Stomach (tissue), 9 donors: ENCODE data around the gene SNCB. TPM values are rescaled to one million over a fixed set of nuclear protein-coding genes. Genes with fewer than 3 reads are reported as not detected.
A peak's percentile ranks its signal among the peaks of the same experiment; 100 is the strongest.

Source experiments
- DNase-seq, 2 donors: peaks; one replicate each; pipeline versions ENCODE4 v3.0.0 to v3.0.0-alpha.2; 2013 to 2019
- H3K27ac ChIP-seq, 5 donors: fragments of 200-600 bp in 4 of 5; sonication (generic) in 4 of 5; one replicate each; pipeline ENCODE4 v1.5.1; 2013 to 2019; ENCODE audit warnings: mild to moderate bottlenecking in 1 of 5, moderate library complexity in 1 of 5
- H3K27me3 ChIP-seq, 3 donors: fragments of 200-600 bp; sonication (generic); one replicate each; pipeline ENCODE4 v1.5.1; 2017 to 2019; ENCODE audit warnings: mixed run types in 1 of 3
- H3K36me3 ChIP-seq, 4 donors: fragments of 200-600 bp; sonication (generic); 1 replicate in 3 of 4; 2 replicates in 1 of 4; pipeline ENCODE4 v1.5.1; 2016 to 2019
- H3K4me1 ChIP-seq, 4 donors: fragments of 200-600 bp; sonication (generic); one replicate each; pipeline ENCODE4 v1.5.1; 2016 to 2019
- H3K4me3 ChIP-seq, 4 donors: fragments of 200-600 bp; sonication (generic) in 3 of 4; one replicate each; pipeline ENCODE4 v1.5.1; 2016 to 2019; ENCODE audit warnings: mild to moderate bottlenecking in 1 of 4
- H3K9me3 ChIP-seq, 4 donors: fragments of 200-600 bp; sonication (generic); one replicate each; pipeline ENCODE4 v1.5.1; 2016 to 2019
- EP300 ChIP-seq: sonication (generic); formaldehyde crosslinking; IDR thresholded peaks from one replicate; pipeline ENCODE4 v1.6.1; 2017; ENCODE audit warnings: antibody characterized with exemption
- POLR2A ChIP-seq, 4 donors: fragments of 450-650 bp; IDR thresholded peaks; one replicate each; pipeline ENCODE4 v1.6.1; 2016; ENCODE audit warnings: antibody characterized with exemption in 4 of 4, control low read depth in 2 of 4, mild to moderate bottlenecking in 1 of 4, moderate library complexity in 1 of 4
- POLR2AphosphoS5 ChIP-seq, 3 donors: sonication (generic); formaldehyde crosslinking; IDR thresholded peaks; one replicate each; pipeline ENCODE4 v1.6.1; 2016; ENCODE audit warnings: antibody characterized with exemption in 3 of 3
- WGBS, 5 donors: extraction: QIAGEN DNeasy Blood & Tissue Kit in 3 of 5; methylation state at CpG; one replicate each; pipeline versions ENCODE4 v1.1.5 to v1.1.7; 2013 to 2018; 5-methylcytosine and 5-hydroxymethylcytosine counted together
- intact Hi-C: fragments of 100-400 bp; cut with DNase I; formaldehyde crosslinking; loops from one replicate; pipeline ENCODE4 v1.15.1; 2023; ENCODE audit warnings: low total_unique reads
- polyA plus RNA-seq, 3 donors: library from polyadenylated mRNA; stranded (reverse); fragments of 200-250 nt; gene quantifications; one replicate each; pipeline ENCODE4 v1.2.3, GENCODE V29; 2013
- total RNA-seq, 5 donors: library from RNA; depleted of rRNA; stranded (reverse); fragments of >200 nt; gene quantifications; one replicate each; pipeline versions ENCODE4 v1.1.0 to v1.2.3, GENCODE V29; 2014 to 2016
- TF ChIP-seq, protein P1 (sequence below), 7 experiments: fragments of 450-650 bp in 4 of 7; fragments of 200-600 bp in 3 of 7; sonication (generic) in 3 of 7; IDR thresholded peaks; one replicate each; pipeline ENCODE4 v1.5.1; 2016 to 2019; ENCODE audit warnings: antibody characterized with exemption in 7 of 7, control low read depth in 2 of 7, mild to moderate bottlenecking in 1 of 7
- donor health status: healthy with polysubstance abuse.
- donor health status: Bipolar disorder and iron deficiency.
- donor health status: healthy.

The SNCB gene
- total and polyA plus RNA-seq, 8 donors: not detected

- 69 to 77% (median 71%) methylated on average over 12 to 15 of the region's 15 CpGs for WGBS, 5 donors
- H3K27me3 ChIP-seq: no peaks in the 10 kb centered on the region
- peak overlapping the region; percentile 70 to 82 (median 82) for H3K4me3 ChIP-seq
- TF ChIP-seq, protein P1, sequence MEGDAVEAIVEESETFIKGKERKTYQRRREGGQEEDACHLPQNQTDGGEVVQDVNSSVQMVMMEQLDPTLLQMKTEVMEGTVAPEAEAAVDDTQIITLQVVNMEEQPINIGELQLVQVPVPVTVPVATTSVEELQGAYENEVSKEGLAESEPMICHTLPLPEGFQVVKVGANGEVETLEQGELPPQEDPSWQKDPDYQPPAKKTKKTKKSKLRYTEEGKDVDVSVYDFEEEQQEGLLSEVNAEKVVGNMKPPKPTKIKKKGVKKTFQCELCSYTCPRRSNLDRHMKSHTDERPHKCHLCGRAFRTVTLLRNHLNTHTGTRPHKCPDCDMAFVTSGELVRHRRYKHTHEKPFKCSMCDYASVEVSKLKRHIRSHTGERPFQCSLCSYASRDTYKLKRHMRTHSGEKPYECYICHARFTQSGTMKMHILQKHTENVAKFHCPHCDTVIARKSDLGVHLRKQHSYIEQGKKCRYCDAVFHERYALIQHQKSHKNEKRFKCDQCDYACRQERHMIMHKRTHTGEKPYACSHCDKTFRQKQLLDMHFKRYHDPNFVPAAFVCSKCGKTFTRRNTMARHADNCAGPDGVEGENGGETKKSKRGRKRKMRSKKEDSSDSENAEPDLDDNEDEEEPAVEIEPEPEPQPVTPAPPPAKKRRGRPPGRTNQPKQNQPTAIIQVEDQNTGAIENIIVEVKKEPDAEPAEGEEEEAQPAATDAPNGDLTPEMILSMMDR (IDR thresholded peaks at IDR 0.05): no peak
- TF ChIP-seq POLR2A (IDR thresholded peaks at IDR 0.05) (no peak), POLR2AphosphoS5 (IDR thresholded peaks at IDR 0.05) (no peak), EP300 (no peak)
- peaks cover 0 to 16% (median 14%) of the 10 kb centered on the region in 4 donors for H3K36me3 ChIP-seq
- no peaks in the 10 kb centered on the region for H3K9me3 ChIP-seq
- peaks cover 19 to 59% (median 26%) of the 10 kb centered on the region in 4 donors for H3K4me1 ChIP-seq
- DNase-seq: no peak
- intact Hi-C loops: no loop called here
- H3K27ac ChIP-seq: peak overlapping the region in 3 of 5 donors; percentile 85 to 89 (median 87)
Observed at GRCh38 chr5:176648474-176649194, 18.3 kb upstream of the SNCB start.

GRCh38 chr5:176647843-176648473 is 17.6 kb upstream of the SNCB start:
- Histone ChIP-seq H3K4me1 (peaks cover 16 to 52% (median 26%) of the 10 kb centered on the region in 4 donors), H3K4me3 (peak overlapping the region; percentile 70 to 82 (median 82)), H3K27ac (peak overlapping the region; percentile 76 to 89 (median 85)), H3K27me3 (no peaks in the 10 kb centered on the region), H3K9me3 (no peaks in the 10 kb centered on the region), H3K36me3 (peaks cover 0 to 10% (median 7%) of the 10 kb centered on the region in 4 donors)
- DNase-seq: peak; percentile 79 to 86
- TF ChIP-seq POLR2AphosphoS5 (IDR thresholded peaks at IDR 0.05) (no peak), EP300 (no peak)
- 2 to 13% (median 9%) methylated on average over 3 to 20 of the region's 20 CpGs for WGBS, 5 donors
- intact Hi-C loops: no loop called here

GRCh38 chr5:176647030-176647842 is 16.9 kb upstream of the SNCB start, which contains the start of gene TSPAN17:
TSS of gene TSPAN17 (plus strand) at chr5:176647484. CDS start at chr5:176647616, 132 bp downstream.
- H3K4me1 ChIP-seq: peaks cover 14 to 46% (median 26%) of the 10 kb centered on the region in 4 donors
- WGBS, 5 donors: 0 to 1% (median 0%) methylated on average over 30 to 63 of the region's 63 CpGs
- TF ChIP-seq POLR2AphosphoS5 (IDR thresholded peaks at IDR 0.05) (peak in 2 of 3 donors; percentile 67 to 85), EP300 (no peak), POLR2A (IDR thresholded peaks at IDR 0.05) (no peak)
- TF ChIP-seq, protein P1 (IDR thresholded peaks at IDR 0.05): peak in 2 of 7 experiments; percentile 6 to 19
- peaks cover 0 to 2% (median under 1%) of the 10 kb centered on the region in 4 donors for H3K36me3 ChIP-seq
- H3K27me3 ChIP-seq: no peaks in the 10 kb centered on the region
- no peaks in the 10 kb centered on the region for H3K9me3 ChIP-seq
- H3K4me3 ChIP-seq: peak within 1 kb of the TSS; percentile 70 to 82 (median 82)
- intact Hi-C loops: no loop called here
- DNase-seq: peak; percentile 100
- H3K27ac ChIP-seq: peak within 1 kb of the TSS; percentile 77 to 89 (median 85)

DNA sequence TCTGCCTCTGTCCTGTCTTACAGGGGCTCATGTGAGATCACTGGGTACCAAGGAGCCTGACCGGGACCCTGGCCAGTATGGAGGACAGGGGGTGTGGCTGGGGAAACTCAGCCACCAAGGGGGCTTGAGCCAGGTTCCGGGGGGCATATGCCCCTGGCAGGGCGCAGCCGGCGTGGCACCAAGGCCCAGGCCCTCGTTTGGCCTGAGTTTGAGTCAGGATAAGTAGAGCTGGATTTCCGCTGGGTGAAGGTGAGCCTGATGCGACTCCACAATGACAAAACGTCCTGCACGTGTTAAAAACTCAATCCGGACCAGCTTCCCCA is 16.3 kb upstream of the SNCB start:
- intact Hi-C loops: no loop called here
- Histone ChIP-seq H3K27me3 (no peaks in the 10 kb centered on the region), H3K9me3 (no peaks in the 10 kb centered on the region), H3K27ac (peak overlapping the region; percentile 64 to 89 (median 85)), H3K4me1 (peaks cover 14 to 46% (median 26%) of the 10 kb centered on the region in 4 donors), H3K4me3 (peak overlapping the region; percentile 70 to 82 (median 82)), H3K36me3 (no peaks in the 10 kb centered on the region)
- no peak for DNase-seq
- TF ChIP-seq POLR2A (IDR thresholded peaks at IDR 0.05): no peak
- 16 to 34% (median 24%) methylated on average over 7 to 11 of the region's 11 CpGs for WGBS, 5 donors
